ENCODE measurements around the gene ORMDL1.
A peak's percentile ranks its signal among the peaks of the same experiment; 100 is the strongest.

Gene ORMDL1, protein sequence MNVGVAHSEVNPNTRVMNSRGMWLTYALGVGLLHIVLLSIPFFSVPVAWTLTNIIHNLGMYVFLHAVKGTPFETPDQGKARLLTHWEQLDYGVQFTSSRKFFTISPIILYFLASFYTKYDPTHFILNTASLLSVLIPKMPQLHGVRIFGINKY

DNA sequence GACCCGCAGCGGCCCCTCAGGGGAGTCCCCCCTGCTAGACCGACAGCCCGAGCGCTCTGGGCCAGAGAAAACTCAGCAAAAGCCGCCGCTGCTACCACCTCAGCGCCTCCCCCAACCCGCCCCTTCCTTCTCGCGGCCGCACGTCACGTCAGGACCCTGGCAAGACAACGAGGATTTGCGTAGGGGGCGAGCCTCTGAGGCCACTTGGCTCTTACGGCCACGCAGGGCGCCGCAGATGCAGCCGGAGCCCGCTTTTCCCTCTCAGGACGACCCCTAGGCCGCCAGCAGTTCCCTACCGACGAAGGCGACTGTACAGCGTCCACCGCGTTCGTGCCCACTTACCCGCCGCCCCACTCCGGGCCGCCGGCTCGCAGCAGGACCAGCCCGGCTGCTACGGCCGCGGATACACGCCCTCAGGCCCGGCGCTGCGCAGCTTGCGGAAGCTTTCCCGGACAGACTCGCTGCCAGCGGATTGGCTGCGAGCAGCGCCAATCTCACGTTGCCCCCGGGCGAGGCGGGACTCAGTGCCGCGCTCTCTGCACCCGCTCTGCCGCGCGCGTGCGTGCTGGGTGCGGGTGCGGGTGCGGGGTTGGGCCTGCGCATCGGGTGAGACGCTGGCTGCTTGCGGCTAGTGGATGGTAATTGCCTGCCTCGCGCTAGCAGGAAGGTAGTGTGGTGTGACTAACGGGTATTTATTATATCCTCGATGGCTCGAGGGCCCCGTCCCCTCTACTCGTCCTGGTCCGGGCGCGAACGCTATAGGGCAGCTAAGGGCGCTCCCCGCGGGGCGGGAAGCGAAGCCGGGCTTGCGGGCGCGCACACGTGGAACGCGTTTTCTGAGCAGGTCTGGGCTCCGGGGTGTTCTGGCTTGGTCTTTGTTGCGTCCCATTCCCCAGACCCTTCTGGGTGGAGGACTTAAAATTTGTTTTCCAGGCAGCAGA lies at the start of gene ORMDL1, which contains the start of gene PMS1:
Gene ORMDL1, minus strand, starts transcription at position 413 of the 941 bp plus-strand sequence. CDS start 1,744 bp downstream, outside the sequence.
Gene PMS1, plus strand, starts transcription at position 524 of the 941 bp plus-strand sequence. CDS start 7,360 bp downstream, outside the sequence.
- peak; percentile 98 for DNase-seq

DNA sequence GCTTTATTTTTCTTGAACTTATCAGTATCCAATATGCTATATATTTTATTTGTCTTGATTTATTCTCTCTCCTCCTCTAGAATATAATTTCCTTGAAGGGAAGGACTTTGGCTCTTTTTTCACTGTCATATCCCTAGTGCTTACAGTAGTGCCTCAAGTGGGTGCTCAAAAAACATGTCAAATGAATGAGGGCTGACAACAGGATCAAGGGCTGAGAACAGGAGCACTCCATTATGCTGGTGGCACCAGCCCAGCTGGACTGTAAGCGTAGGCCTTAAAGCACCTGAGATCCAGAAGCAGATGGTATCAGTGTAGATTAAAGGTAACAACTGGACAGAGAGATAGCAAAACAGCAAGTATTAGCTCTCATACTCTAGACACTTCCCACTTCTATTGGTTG lies 46.4 kb upstream of the ORMDL1 start:
- DNase-seq, result peak; percentile 29

DNA sequence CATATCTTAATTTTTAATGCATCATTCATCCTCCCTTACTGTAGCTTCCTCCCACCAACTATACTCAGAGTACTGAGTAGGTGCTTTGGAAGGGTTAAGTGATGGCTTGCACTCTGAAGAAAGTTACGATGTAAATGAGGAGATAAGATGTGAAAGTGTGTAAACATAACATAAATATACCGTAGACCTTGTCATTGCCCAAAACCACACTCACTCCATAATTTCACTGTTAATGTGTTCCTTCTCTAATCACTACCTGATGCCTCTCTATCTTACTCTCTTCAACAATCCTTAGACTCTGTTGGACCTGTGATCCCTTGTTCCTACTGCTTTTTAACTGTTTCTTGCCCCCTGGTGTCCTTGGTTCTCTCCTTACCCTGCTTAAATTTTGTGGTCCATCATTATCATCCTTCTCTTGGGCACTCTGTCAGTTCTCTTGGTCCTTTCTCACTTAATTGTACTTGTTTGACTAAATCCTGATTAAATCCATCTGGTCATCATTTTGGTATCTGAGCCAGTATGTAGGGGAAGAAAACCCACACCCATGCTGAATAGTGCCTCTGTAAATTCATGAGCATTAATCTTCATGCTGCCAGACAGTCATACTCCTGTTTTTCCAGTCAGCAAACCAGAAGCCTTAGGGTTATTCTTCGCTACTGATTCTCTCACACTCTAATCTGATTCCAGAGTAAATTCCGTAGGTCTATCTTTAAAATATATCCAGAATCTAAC lies 45.1 kb upstream of the ORMDL1 start:
- no peak for DNase-seq

- no peak for DNase-seq
Measured at GRCh38 chr2:189826039-189826438, 41.9 kb upstream of the ORMDL1 start.

DNA sequence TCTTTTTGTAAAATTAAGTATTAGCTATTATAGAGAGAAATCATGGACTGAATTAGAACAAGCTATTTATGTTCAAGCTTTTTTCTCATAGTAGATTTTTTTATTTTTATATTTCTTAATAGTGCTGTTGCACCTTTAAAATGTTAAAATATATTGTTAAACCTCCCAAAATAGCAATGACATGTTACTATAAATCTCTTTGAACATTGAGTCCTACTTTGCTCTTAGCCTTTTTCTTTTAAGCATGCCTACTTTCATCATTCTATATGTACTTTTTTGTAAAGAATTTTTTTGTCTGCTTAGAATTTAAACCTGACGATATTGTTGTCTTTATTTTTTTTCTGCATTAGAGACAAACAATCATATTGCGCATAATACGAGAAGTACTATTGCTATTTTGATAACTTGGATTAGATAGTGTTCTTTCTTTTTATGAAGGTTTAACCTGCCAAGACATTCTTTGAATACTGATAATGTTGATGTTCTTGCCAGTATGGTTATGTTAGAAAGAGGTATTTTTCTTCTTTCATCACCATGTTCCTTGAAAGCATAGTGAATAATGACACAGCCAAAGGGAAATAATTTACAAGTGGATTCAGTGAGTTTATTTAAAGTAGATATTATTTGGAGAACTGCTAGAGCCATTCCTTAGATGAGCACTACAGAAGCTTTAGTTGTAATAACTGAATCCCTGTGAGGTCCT lies 40.7 kb upstream of the ORMDL1 start:
- no peak for DNase-seq

- no peak for DNase-seq
Measured at GRCh38 chr2:189821953-189822748, 38.0 kb upstream of the ORMDL1 start.

DNA sequence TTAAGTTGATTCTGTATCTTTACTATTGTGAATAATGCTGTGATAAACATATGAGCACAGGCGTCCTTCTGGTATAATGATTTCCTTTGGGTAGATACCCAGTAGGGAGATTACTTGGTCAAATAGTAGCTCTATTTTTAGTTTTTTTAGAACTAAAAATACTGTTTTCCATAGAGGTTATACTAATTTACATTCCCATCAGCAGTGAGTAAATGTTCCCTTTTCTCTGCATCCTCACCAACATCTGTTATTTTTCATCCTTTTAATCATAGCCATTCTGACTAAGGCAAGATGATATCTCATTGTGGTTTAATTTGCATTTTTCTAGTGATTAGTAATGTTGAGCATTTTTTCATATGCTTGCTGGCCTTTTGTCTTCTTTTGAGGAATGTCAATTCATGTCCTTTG lies 35.2 kb upstream of the ORMDL1 start:
- DNase-seq, result no peak

- no peak for DNase-seq
Measured at GRCh38 chr2:189818249-189819038, 34.3 kb upstream of the ORMDL1 start.

- no peak for DNase-seq
Measured at GRCh38 chr2:189803431-189803830, 19.3 kb upstream of the ORMDL1 start.

GRCh38 chr2:189802396-189802912 lies 18.3 kb upstream of the ORMDL1 start:
- no peak for DNase-seq

DNA sequence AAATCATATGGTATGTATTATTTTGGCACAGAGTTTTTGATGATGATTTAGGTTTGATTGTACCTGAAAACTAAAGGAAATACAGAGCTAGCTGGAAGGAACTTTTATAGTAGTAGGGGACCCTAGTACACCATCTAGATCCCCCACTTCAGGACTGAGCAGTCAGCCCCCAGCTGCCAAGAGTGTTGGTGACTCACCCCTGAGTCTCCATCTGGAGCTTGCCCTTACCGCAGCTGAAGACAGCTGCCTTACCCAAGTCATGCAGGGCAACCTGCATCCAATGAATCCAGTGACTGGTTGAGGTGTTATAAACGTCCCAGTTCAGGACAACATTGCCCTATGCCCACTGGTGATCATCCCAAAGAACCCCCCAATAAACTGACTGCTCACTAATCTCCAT lies 15.4 kb upstream of the ORMDL1 start:
- no peak for DNase-seq

GRCh38 chr2:189799030-189799331 lies 14.8 kb upstream of the ORMDL1 start:
- DNase-seq, result no peak

GRCh38 chr2:189798312-189799029 lies 14.3 kb upstream of the ORMDL1 start:
- peak; percentile 58 for DNase-seq

DNA sequence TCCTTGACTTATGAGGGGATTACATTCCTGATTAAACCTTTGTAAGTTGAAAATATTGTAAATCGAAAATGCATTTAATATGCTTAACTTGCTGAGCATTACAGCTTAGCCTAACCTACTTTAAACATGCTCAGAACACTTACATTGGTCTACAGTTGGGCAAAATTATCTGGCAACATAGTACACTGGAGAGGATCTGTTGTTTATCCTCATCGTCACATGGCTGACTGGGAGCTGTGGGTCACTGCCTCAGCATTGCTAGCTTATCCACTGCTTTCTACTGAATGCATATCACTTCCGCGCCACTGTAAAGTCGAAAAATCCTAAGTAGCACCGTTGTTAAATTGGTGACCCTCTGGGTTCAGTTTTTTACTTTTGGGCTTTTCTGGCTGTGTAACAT lies 13.8 kb upstream of the ORMDL1 start:
- no peak for DNase-seq

DNA sequence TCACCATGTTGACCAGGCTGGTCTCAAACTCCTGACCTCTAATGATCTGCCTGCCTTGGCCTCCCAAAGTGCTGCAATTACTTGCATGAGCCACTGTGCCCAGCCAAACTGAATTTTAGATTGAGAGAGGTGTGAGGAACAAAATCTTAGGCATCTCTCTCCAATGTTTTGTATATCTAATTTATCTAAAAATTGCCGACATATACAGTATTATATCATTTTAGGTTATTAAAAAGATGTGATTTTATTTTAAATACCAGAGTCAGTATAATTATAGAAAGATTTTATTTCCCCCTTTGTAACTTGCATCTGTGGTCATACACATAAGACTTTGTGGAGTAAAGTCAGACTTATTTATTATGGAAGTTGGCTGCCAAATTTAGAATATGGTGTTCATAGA lies 10.2 kb upstream of the ORMDL1 start:
- no peak for DNase-seq

GRCh38 chr2:189791338-189792042 lies 7.4 kb upstream of the ORMDL1 start:
- DNase-seq, result no peak

DNA sequence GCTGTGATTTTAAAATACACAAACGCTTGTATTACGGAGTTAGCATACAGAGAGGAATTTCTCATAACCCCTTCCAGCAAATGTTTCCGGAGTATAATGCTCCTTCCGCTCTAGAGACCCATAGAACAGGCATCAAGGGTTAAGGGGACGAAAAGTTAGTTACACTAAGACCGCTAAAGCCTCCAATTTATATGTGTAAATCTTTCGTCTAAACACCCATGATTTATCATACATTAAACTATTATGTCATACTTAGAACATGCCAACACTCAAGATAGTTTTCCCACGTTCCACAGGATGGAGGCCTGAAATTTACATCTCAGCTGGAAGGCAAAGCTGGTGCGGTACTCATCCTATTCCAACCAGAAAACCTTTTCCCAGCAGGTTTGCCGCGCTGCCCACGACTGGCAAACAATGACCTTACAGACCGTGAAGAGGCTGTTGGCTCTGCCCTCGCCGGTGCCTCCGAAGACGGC lies 650 bp downstream of the ORMDL1 start:
- DNase-seq, result peak; percentile 69

DNA sequence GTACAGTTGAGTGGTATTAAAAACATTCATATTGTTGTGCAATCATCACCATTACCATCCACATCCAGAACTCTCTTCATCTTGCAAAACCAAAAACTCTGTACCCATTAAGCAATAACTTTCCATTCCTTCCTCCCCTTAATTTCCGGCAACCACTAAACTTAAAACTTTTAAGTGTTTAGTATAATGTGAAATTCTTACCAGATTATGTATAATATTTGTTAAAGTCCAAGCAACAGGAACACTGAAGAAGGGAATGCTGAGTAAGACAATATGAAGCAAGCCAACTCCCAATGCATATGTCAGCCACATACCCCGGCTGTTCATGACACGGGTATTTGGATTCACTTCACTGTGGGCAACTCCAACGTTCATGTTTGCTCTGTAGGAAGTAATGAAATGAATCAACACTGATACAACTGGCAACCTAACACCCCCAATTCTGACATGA lies 1.9 kb downstream of the ORMDL1 start:
- no peak for DNase-seq

- no peak for DNase-seq
Measured at GRCh38 chr2:189772212-189772611, 11.9 kb downstream of the ORMDL1 start.
